Mucosa of descending colon (tissue), 3 donors: ENCODE results near the gene SGPP2. TPM values are rescaled to one million over a fixed set of nuclear protein-coding genes. Genes with fewer than 3 reads are reported as not detected.

Experiments
- ATAC-seq: fragments of 200-7000 bp; cut with Tn5 transposase; one replicate; pipeline ENCODE4 v1.9.1; 2020; ENCODE audit warnings: mild to moderate bottlenecking, moderate library complexity
- DNase-seq, 3 donors: peaks; one replicate each; pipeline ENCODE4 v3.0.0-alpha.2; 2020
- H3K36me3 ChIP-seq: fragments of 200-600 bp; one replicate; pipeline ENCODE4 v1.8.0; 2021; ENCODE audit warnings: low read depth, mild to moderate bottlenecking
- H3K4me1 ChIP-seq: fragments of 200-600 bp; one replicate; pipeline ENCODE4 v1.8.0; 2021; ENCODE audit warnings: low read depth, mild to moderate bottlenecking
- H3K4me3 ChIP-seq: fragments of 200-600 bp; one replicate; pipeline ENCODE4 v1.8.0; 2021; ENCODE audit warnings: mild to moderate bottlenecking
- H3K9me3 ChIP-seq: fragments of 200-600 bp; one replicate; pipeline ENCODE4 v1.8.0; 2021; ENCODE audit warnings: mild to moderate bottlenecking
- CTCF ChIP-seq: fragments of 200-600 bp; IDR thresholded peaks from one replicate; pipeline ENCODE4 v1.8.0; 2022; ENCODE audit warnings: antibody characterized with exemption, mild to moderate bottlenecking
- intact Hi-C, 2 donors: fragments of 100-400 bp; cut with DNase I in 1 of 2; cut with micrococcal nuclease in 1 of 2; formaldehyde crosslinking; loops; one replicate each; pipeline versions ENCODE4 v1.11.0 to v1.11.1; 2022; cut with DNase I, micrococcal nuclease
- total RNA-seq, 3 donors: library from RNA; stranded (reverse); fragmentation: NEBNext Ultra II Directional in 2 of 3; extraction: Animal tissue kit (Norgen Biotek cat#: 25700) in 2 of 3; gene quantifications; one replicate each; pipeline versions ENCODE4 v1.2.1 to v1.2.4, GENCODE V29; 2021 to 2023
- donor health status: DM: no; HTN: no; CAD: no; lungs with moderate emphysema.
- donor health status: DM: no; HTN: no; CAD: no.
- donor health status: DM: no; HTN: yes; CAD: no.

Gene SGPP2
- total RNA-seq, 3 donors from 2014 or later: 31.3 to 101 (median 75.2) TPM

DNA sequence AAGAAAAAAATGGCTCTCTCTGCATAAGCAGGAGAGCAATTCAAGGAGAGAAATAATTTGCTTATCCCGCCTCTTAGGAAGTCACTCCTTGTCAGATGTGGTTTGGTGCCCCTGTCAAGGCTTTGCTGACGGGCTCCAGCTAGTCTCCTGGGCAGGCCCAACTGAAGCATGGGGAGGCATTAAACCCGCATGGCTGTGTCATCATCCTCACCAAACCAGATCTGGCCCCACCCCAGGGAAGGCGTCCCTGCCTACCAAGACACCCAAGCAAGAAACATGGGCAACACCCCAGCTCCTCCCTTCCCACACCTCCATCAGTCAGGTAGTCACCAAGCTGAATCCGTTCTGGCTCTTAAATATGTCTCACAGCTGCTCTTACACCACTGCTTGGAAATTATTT lies 108.0 kb downstream of the SGPP2 start:
- Histone ChIP-seq H3K9me3 (no peaks in the 10 kb centered on the region), H3K4me1 (no peaks in the 10 kb centered on the region), H3K4me3 (no peak overlapping the region), H3K36me3 (no peaks in the 10 kb centered on the region)
- DNase-seq: no peak
- no peak for TF ChIP-seq CTCF
- ATAC-seq: no peak
- intact Hi-C loops: no loop called here

DNA sequence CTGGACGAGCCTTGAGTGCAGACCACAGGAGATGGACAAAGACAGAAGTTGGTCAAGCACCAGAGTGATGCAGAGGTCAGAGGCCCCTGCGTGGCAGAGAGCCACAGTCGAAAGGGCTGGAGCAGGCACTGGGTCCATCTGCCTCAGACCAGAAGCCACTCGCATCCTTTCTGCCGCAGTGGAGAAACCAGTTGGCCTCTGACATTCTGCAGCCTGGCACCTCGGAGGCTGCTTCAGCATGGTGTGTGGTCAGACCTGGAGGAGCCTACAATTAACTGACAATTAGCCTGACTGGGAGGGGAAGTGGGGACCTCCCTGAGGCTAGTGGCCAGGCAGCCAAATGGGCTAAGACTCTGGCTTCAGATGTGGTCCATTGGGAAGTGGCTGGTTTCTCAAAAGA lies 111.1 kb downstream of the SGPP2 start:
- Histone ChIP-seq H3K36me3 (no peaks in the 10 kb centered on the region), H3K9me3 (no peaks in the 10 kb centered on the region), H3K4me3 (no peak overlapping the region), H3K4me1 (no peaks in the 10 kb centered on the region)
- intact Hi-C loops: no loop called here
- DNase-seq: no peak
- ATAC-seq: no peak
- TF ChIP-seq CTCF: no peak

- Histone ChIP-seq H3K4me1 (no peaks in the 10 kb centered on the region), H3K4me3 (no peak overlapping the region), H3K9me3 (no peaks in the 10 kb centered on the region), H3K36me3 (no peaks in the 10 kb centered on the region)
- no peak for DNase-seq
- ATAC-seq: no peak
- intact Hi-C loops: no loop called here
- no peak for TF ChIP-seq CTCF
These were observed 114.2 kb downstream of the SGPP2 start for GRCh38 chr2:222538535-222538934.

GRCh38 chr2:222544661-222545060 lies 120.3 kb downstream of the SGPP2 start:
- no peak for ATAC-seq
- no peaks in the 10 kb centered on the region for H3K9me3 ChIP-seq
- TF ChIP-seq CTCF: no peak
- DNase-seq: no peak
- H3K4me1 ChIP-seq: no peaks in the 10 kb centered on the region
- H3K36me3 ChIP-seq: no peaks in the 10 kb centered on the region
- intact Hi-C loops: no loop called here
- no peak overlapping the region for H3K4me3 ChIP-seq

DNA sequence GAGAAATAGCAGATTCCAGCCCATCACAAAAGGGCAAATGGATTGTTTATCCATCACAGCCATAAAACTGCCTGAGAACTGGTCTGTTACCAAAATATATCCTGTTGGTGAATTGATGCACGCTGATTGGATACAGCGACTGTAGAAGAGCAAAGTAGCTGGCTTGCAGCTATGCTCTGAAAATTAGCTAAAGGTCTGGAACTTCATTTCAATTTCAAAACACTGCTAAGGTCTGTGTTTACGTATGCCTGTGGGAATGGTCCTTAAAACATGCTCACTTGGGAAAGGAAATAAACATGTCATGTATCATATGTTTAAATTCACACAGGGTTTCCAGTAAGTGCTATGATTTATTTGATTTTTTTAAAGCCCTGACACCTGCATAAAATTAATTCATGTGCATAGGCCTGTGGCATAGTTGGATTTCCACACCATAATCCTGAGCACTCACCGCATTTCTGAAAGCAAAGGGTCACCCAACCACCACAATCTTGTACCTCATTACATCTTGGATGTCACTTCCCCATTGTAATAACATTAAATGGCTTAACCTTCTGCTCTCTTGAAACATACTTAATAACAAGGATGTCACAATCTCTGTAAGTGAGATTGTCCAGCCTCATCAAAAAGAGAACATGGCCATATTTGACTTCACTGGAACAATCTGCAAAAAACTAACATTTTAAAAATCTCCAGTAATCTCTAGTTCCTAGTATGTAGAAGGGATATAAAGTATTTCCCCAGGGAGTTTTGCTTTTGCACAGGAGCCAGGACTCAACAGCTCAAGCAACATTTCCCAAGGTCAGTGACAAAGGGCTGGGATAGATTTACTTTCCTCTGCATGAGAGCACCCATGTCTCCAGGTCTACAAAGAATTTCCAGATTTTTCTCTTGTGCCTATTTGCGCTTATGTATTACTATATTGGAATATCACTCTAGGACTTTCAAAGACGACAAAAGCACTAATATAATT lies 121.8 kb downstream of the SGPP2 start:
- intact Hi-C loops: no loop called here
- DNase-seq (no peak), ATAC-seq (no peak)
- Histone ChIP-seq H3K36me3 (no peaks in the 10 kb centered on the region), H3K4me3 (no peak overlapping the region), H3K4me1 (no peaks in the 10 kb centered on the region), H3K9me3 (no peaks in the 10 kb centered on the region)
- TF ChIP-seq CTCF: no peak
